GM19351 (cell line): ENCODE results near the gene TSPEAR.

Experiments
- ATAC-seq: cut with Tn5 transposase; IDR thresholded peaks from one replicate; pipeline ENCODE4 v1.9.1; 2021; ENCODE audit warnings: mild to moderate bottlenecking, moderate library complexity; ENCODE audit not compliant: unreplicated experiment

The TSPEAR gene

DNA sequence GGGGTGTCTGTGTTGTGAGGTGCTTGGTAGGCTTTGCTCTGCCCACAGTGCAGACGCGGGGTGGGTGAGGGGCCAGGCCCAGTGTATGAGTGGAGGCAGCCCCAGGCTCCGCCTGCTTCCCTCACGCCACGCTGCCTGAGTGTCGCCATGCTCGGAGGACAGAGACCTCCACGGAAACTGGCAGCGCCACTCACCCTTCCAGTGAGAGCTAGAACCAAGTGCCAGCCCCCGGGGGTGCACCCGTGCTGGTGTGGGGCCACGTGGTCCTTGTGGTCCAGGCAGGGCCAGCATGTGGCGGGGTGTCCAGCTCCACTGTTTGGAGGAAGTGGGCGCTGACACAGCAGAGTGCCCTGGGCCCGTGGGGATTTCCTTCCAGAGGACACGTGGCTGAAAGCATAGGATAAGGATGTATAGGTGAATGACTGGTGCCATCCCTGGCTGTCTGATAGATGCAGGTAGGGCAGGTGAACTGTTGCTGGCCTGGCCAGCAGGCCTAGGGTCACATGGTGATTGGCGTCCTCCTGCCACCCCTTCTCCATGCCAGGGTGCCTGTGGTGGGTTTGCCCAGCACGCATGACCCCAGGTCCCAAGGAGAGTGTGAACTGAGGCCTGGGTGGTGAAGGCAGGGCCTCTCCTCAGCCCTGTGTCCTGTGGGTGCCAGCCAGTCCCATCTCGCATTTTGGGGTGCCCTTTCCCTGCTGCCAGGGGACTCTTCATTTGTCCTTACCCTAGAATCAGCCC lies 252.2 kb downstream of the TSPEAR start:
- ATAC-seq = no peak

GRCh38 chr21:44456915-44457736 lies 254.2 kb downstream of the TSPEAR start:
- ATAC-seq = no peak

- no peak for ATAC-seq
Observed at GRCh38 chr21:44456214-44456914, 255.0 kb downstream of the TSPEAR start.

GRCh38 chr21:44455524-44456213 lies 255.7 kb downstream of the TSPEAR start:
- ATAC-seq = no peak

DNA sequence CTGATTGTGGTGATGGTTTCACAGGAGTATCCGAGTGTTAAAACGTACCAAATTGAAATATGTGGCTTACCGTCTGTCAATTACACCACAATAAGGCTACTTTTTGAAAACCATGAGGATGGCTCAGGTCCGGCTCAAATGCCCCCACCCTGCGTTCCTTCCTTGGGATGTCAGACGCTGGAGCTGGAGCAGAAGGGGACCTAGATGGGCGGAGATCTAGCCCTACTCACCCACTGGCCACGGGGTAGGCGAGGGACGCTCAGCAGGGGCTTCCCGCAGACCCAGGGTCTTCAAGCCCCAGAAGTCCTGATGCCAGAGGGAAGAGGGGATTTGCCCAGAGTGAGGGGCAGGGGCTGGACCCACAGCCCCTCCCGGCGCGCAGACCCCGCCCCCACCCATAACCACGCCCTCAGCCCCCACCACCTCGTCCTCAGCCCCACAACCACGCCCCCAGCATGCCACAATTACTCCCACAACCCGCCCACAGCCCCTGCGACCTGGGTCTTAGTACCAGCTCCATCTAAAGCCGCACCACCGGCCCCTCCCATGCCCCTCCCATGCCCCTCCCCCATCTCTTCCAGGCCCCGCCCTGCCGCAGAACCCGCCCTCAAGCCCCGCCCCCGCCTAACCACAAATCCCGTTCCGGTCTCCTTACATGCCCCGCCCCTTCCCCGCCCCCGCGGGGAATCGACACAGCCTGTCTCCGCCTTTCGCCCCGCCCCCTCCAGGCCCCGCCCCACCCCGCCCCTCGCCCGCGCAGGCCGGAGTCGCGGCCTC lies 256.4 kb downstream of the TSPEAR start, which contains the start of gene LRRC3:
Gene LRRC3 (plus strand): TSS at position 764 of the 777 bp plus-strand sequence. CDS start 1,135 bp downstream, outside the sequence.
- ATAC-seq = no peak

DNA sequence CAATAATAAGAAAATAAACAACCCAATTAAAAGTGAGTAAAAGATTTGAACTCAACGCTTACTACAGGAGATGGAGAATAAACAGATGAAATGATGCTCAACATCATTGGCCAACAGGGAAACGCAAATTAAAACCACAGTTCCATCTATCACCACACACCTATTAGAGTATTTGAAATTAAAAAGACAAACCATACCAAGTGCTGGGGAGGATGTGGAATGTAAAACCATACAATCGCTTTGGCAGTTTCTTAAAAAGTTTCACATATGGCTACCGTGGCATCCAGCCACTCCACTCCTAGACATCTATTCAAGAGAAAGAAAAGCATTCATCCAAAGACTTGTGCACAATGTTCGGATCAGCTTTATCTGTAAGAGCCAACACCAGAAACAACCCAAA lies 257.3 kb downstream of the TSPEAR start:
- ATAC-seq = no peak

GRCh38 chr21:44453120-44453519 lies 258.3 kb downstream of the TSPEAR start:
- ATAC-seq = no peak

- no peak for ATAC-seq
Observed at GRCh38 chr21:44450999-44451398, 260.4 kb downstream of the TSPEAR start.

DNA sequence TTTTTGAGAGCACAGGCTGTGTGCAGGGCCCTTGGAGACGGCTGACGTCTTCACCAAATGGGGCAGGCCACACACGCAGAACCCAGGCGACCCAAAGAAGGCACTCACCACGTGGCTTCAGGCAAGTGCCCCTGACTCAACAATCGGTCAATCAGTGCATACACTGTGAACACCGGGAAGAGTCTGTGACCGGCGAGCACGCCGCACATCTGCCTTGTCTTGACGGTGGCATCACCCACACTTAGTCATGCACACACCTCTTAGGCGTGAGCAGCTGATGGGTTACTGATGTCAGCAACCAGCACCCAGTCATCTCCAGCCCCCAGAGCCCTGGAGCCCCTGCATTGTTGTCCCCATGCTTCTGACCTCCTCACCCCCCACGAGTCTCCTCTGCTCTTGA lies 261.0 kb downstream of the TSPEAR start:
- ATAC-seq = no peak

DNA sequence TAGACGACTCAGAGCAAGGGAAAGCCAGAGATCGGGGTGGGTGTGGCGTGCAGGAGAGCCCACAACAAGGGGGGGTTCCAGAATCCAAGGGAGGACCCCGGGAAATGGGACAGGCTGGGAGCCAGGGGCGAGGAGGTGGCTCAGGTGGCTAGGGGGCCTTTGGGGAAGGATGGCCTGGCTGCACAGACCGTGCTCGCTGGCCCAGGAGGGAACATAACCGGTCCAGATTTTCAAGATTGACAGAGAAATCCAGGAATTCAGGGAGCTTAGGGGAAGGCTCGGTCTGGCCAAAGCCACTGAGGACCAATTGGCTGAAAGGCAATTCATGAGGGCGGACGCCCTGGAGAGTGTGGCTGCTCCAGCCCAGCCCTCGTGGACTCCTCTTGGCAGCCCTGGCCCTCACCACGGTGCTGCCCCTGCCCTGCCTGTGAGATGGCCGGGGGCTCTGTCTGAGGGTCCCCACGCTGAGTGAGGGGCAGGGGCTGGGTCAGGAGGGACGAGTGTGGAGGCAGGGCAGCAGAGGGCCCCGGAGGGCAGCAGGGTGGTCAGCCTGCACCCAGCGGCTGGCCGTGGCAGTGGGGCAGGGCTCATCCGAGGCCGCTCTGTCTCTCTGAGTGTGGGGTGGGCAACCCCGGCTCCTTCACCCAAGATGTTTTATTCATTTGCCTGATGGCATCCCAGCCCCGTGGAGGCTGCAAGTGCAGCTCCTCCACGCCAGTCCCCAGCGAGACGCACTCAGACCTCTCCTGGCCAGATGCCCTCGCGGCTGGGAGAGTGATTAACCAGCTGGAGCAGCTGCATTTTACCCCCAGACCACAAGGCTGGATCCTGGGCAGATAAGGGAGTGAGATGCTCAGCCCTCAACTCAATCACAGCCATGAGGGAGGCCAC lies 261.7 kb downstream of the TSPEAR start:
- no peak for ATAC-seq

DNA sequence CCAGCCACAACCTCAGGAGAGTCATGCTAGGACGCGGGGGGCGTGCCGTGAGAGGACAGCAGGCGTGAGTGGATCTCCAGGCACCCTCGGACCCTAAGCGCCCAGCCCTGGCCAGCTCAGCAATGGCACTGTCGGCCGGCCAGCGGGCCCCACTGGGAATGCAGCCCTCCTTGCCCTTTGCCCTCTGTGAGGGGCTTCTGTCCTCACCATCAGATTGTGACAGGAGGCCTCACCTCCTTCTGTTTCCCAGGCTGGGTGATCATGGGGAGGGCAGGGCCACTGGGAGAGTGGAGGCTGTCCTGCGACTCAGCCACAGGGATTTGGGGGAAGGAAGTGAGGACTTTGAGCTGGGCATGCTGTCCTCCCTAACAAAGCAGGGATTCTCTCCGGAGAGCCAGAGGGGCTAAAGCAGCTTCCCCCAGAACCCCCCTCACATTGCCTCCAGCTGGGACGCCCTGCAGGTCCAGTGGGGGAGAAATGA lies 262.7 kb downstream of the TSPEAR start:
- ATAC-seq = no peak
